ENCODE results near the gene KRT79. TPM values are rescaled to one million over a fixed set of nuclear protein-coding genes. Genes with fewer than 3 reads are reported as not detected.

The KRT79 gene
- total RNA-seq, 1 donor from 2014 or later, result not detected

DNA sequence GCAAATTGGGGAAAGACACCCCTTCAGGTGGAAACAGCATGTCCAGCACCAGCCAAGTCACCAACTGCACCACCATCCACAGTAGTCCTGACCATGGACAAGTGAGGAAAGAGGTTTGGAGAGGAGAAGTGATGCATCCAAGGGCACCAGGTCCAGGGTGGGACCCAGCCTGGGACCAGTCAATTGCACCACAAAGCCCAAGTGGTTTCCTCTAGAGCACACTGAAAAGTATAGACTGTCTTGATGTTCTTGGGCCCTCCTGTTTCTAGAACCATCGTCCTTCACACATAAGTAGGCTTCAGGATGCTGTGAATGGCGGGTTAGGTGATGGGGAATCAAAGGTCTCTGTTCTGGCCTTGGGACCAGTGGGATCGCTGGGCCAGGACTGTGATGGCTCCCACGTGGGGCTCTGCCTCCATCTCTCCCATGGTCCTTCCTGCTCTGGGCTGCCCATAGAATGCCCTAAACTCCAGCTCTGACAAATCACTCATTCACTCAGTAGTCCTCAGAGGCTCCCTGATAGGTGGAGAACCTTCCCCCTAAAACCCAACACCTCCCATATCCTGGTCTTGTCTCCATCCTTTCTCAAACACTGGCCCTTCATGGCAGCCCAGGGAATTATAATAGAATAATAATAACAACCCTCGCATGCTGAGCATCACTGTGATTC, 9.2 kb downstream of the KRT79 start:
- no peak for TF ChIP-seq CTCF (IDR thresholded peaks at IDR 0.05; ENCODE audit: insufficient read depth, low read length, poor library complexity, severe bottlenecking)
- DNase-seq (ENCODE audit: low read depth), result no peak

DNA sequence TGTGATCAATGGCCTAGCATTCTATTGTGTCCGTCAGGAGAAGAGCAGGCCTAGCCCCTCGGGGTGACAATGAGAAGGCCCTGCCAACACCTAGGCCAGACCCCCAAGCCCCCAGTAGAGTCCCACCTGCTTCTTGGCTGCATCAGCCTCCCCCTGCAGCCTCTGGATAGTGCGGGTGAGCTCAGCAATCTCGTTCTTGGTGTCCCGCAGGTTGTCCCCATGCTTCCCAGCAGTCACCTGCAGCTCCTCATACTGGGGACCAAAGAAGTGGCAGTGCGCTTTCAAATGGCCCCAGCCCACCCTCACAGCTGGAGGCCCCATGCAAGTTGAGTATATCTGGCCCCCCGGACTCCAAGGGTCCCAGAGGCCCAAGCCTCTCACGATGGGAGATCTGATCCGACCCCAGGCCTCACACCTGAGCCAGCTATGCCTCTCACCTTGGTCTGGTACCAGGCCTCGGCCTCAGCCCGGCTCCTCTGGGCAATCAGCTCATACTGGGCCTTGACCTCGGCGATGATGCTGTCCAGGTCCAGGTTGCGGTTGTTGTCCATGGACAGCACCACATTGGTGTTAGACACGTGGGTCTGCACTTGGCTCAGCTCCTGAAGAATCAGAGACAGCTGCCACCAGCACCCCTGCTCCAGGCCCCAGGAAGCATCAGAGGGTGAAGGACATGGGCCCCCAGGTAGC, 10.2 kb downstream of the KRT79 start:
- H3K36me3 ChIP-seq (ENCODE audit: control insufficient read depth, insufficient read depth, low read length), result no peaks in the 10 kb centered on the region
- TF ChIP-seq CTCF (IDR thresholded peaks at IDR 0.05; ENCODE audit: insufficient read depth, low read length, poor library complexity, severe bottlenecking), result no peak
- no peaks in the 10 kb centered on the region for H3K27me3 ChIP-seq (ENCODE audit: control insufficient read depth, insufficient read depth, low read length)
- DNase-seq (ENCODE audit: low read depth), result no peak
- H3K4me3 ChIP-seq (ENCODE audit: low read depth, low read length), result no peak overlapping the region

More for the DNA sequence above, 9.2 kb downstream of the KRT79 start:
- H3K27me3 ChIP-seq (ENCODE audit: control insufficient read depth, insufficient read depth, low read length), result no peaks in the 10 kb centered on the region
- H3K4me3 ChIP-seq (ENCODE audit: low read depth, low read length), result no peak overlapping the region
- no peaks in the 10 kb centered on the region for H3K36me3 ChIP-seq (ENCODE audit: control insufficient read depth, insufficient read depth, low read length)

GRCh38 chr12:52822771-52823510, 11.2 kb downstream of the KRT79 start:
- peaks cover under 1% of the 10 kb centered on the region for H3K27me3 ChIP-seq (ENCODE audit: control insufficient read depth, insufficient read depth, low read length)
- TF ChIP-seq CTCF (IDR thresholded peaks at IDR 0.05; ENCODE audit: insufficient read depth, low read length, poor library complexity, severe bottlenecking), result no peak
- DNase-seq (ENCODE audit: low read depth), result no peak
- no peak overlapping the region for H3K4me3 ChIP-seq (ENCODE audit: low read depth, low read length)
- H3K36me3 ChIP-seq (ENCODE audit: control insufficient read depth, insufficient read depth, low read length), result no peaks in the 10 kb centered on the region

DNA sequence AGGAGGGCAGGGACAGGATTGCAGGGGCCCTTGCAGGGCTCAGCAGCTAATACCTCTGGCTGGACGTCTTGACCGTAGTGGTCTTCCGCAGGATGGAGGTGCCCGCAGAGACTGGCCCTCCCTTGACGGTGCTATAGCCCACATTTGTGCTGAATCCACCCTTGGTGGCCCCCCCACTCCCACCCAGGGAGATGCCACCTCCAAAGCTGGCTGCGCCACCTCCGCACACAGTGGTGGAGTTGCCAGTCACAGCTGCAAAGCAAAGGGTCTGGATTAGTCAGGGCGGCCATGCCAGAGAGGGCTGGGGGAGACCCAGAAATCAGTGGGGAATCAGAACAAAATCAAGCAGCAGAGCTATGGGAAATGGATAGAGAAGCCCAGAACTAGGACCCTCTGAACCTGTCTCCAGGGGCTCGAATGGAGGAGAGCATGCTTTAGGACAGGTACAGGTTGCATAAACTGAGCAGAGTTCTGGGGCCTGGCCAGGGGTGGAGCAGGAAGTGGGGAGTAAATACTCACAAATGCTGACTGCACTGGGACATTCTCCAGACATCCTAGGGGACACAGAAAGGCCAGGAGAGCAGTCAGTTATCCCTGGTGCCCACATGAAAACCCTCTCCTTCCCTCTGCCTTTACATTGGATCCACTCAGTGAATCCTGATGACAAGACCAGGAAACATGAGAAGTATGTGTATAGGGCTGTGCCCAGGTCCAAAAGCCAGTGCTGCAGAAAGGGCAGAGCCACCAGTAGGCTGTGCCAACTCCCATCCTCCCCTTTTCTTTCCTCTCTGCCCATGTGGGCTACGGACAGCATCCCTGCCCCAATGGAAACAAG, 12.1 kb downstream of the KRT79 start:
- Histone ChIP-seq H3K36me3 (ENCODE audit: control insufficient read depth, insufficient read depth, low read length) (no peaks in the 10 kb centered on the region), H3K4me3 (ENCODE audit: low read depth, low read length) (no peak overlapping the region), H3K27me3 (ENCODE audit: control insufficient read depth, insufficient read depth, low read length) (peaks cover 2% of the 10 kb centered on the region)
- no peak for TF ChIP-seq CTCF (IDR thresholded peaks at IDR 0.05; ENCODE audit: insufficient read depth, low read length, poor library complexity, severe bottlenecking)
- no peak for DNase-seq (ENCODE audit: low read depth)

- no peak for TF ChIP-seq CTCF (IDR thresholded peaks at IDR 0.05; ENCODE audit: insufficient read depth, low read length, poor library complexity, severe bottlenecking)
- no peak overlapping the region for H3K4me3 ChIP-seq (ENCODE audit: low read depth, low read length)
- peaks cover 2% of the 10 kb centered on the region for H3K27me3 ChIP-seq (ENCODE audit: control insufficient read depth, insufficient read depth, low read length)
Observed at GRCh38 chr12:52821071-52821730, 12.9 kb downstream of the KRT79 start.

More at GRCh38 chr12:52821071-52821730, 12.9 kb downstream of the KRT79 start:
- no peak for DNase-seq (ENCODE audit: low read depth)
- H3K36me3 ChIP-seq (ENCODE audit: control insufficient read depth, insufficient read depth, low read length), result no peaks in the 10 kb centered on the region

All from kidney epithelial cell (primary cell).